Measurements from ENCODE around the gene ADAT1. TPM values are rescaled to one million over a fixed set of nuclear protein-coding genes. Genes with fewer than 3 reads are reported as not detected.
A peak's percentile ranks its signal among the peaks of the same experiment; 100 is the strongest.

Gene ADAT1
- total and polyA plus RNA-seq, 2 donors (not counting 1 experiment from before 2014, with no cell fraction given): 28.4 to 71.2 TPM

DNA sequence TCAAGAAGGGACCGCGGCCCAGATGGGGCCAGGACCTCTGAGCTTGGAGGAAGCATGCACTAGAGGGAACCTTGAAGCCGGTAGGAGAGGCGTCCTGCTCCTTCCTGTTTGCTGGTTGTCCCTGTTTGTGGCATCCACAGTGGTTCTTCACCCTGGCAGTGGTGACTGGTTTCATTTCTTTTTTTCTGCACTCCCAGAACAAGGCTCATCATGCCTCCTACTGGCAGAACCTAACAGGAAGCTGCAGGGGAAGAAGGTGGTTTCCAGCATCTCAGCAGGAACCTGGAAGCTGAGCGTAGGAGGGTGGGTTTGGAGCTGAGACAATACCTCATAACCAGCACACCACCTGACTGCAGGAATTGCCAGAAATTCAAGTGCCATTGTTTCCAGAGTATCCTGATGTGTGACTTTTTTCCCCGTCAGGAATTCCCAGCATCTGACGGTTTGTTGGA, 72.8 kb downstream of the ADAT1 start:
- H3K27me3 ChIP-seq (replicated peaks in 1 of 4; ENCODE audit: control extremely low read depth in 1 of 4, control insufficient read depth in 3 of 4, insufficient read depth in 4 of 4, low read length in 3 of 4): peaks cover 0 to 6% (median 0%) of the 10 kb centered on the region in 4 experiments
- H3K79me2 ChIP-seq (ENCODE audit: control insufficient read depth, insufficient read depth, low read length): no peaks in the 10 kb centered on the region
- TF ChIP-seq, protein P1, sequence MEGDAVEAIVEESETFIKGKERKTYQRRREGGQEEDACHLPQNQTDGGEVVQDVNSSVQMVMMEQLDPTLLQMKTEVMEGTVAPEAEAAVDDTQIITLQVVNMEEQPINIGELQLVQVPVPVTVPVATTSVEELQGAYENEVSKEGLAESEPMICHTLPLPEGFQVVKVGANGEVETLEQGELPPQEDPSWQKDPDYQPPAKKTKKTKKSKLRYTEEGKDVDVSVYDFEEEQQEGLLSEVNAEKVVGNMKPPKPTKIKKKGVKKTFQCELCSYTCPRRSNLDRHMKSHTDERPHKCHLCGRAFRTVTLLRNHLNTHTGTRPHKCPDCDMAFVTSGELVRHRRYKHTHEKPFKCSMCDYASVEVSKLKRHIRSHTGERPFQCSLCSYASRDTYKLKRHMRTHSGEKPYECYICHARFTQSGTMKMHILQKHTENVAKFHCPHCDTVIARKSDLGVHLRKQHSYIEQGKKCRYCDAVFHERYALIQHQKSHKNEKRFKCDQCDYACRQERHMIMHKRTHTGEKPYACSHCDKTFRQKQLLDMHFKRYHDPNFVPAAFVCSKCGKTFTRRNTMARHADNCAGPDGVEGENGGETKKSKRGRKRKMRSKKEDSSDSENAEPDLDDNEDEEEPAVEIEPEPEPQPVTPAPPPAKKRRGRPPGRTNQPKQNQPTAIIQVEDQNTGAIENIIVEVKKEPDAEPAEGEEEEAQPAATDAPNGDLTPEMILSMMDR (IDR thresholded peaks at IDR 0.05): no peak
- TF ChIP-seq EZH2 (IDR thresholded peaks at IDR 0.05; ENCODE audit: borderline replicate concordance, insufficient read depth, low read depth, low read length, poor library complexity, severe bottlenecking): no peak
- Mint-ChIP-seq H3K4me1 (peaks cover 12% of the 10 kb centered on the region), H3K9me3 (ENCODE audit: insufficient read depth) (no peaks in the 10 kb centered on the region), H3K4me3 (no peak overlapping the region), H3K27me3 (no peaks in the 10 kb centered on the region), H3K27ac (no peak overlapping the region)
- H3K9ac ChIP-seq (ENCODE audit: low read length): no peak overlapping the region
- peak overlapping the region; percentile 26 for H3K4me2 ChIP-seq (replicated peaks; ENCODE audit: low read depth, low read length, poor library complexity, severe bottlenecking)
- H3K27ac ChIP-seq (ENCODE audit: low read length in 2 of 2): no peak overlapping the region
- H3K4me3 ChIP-seq (ENCODE audit: control extremely low read depth in 1 of 5, extremely low read depth in 1 of 5, insufficient read depth in 1 of 5, low read depth in 2 of 5, low read length in 4 of 5): no peak overlapping the region
- no peaks in the 10 kb centered on the region for H3K9me3 ChIP-seq (ENCODE audit: control extremely low read depth in 1 of 3, control insufficient read depth in 2 of 3, insufficient read depth in 1 of 3, low read length in 2 of 3)
- H4K20me1 ChIP-seq (ENCODE audit: control insufficient read depth, insufficient read depth, low read length, poor library complexity, severe bottlenecking): no peaks in the 10 kb centered on the region
- peaks cover 8 to 13% of the 10 kb centered on the region in 2 donors for H3K4me1 ChIP-seq (ENCODE audit: control insufficient read depth in 2 of 2, insufficient read depth in 2 of 2, low read length in 2 of 2)
- CTCF ChIA-PET: interaction anchor here (0.6 to 1.9 kb wide), 9 partner anchors 13 to 97 kb away, joined by 3 to 11 read pairs (median 4); partner anchors contain the start of genes ADAT1, KARS1 and TERF2IP
- DNase-seq (peak; percentile 74), ATAC-seq (ENCODE audit: low read depth) (peak; percentile 80)
- peak overlapping the region; percentile 43 for H2AFZ ChIP-seq (ENCODE audit: insufficient read depth, low read depth, low read length, poor library complexity, severe bottlenecking)
- no peaks in the 10 kb centered on the region for H3K36me3 ChIP-seq (replicated peaks in 1 of 2; ENCODE audit: control extremely low read depth in 1 of 2, control insufficient read depth in 1 of 2, extremely low read depth in 1 of 2, insufficient read depth in 2 of 2, low read length in 1 of 2)
- intact Hi-C loops (cut with micrococcal nuclease): loop anchor here (1.0 kb wide), 1 partner anchor 33 kb away; no protein-coding TSS in a partner anchor
- POLR2A ChIA-PET: interaction anchor here (0.5 to 0.7 kb wide), 4 partner anchors 10 to 214 kb away, joined by 3 to 4 read pairs (median 3); no protein-coding TSS in a partner anchor
- WGBS (ENCODE audit: insufficient coverage): 42% methylated on average over 4 of the region's 7 CpGs

Other genes with a start within 250 kb of the ADAT1 start
- gene CFDP1, start 189.8 kb downstream of the ADAT1 start, total RNA-seq: 39.5 and 42.8 TPM in 2 replicates
- 6.3 and 20.3 TPM in 2 replicates for gene CFDP1, start 189.8 kb downstream of the ADAT1 start, polyA plus RNA-seq
- 37.9 and 45.6 TPM in 2 replicates for gene TMEM170A, start 158.6 kb downstream of the ADAT1 start, total RNA-seq
- gene TMEM170A, start 158.6 kb downstream of the ADAT1 start, polyA plus RNA-seq: 21.8 and 41.9 TPM in 2 replicates
- 0.07 and 0.17 TPM in 2 replicates for gene CHST6, start 127.8 kb downstream of the ADAT1 start, total RNA-seq
- 0.01 TPM in 1 of 2 replicates, not detected in the other for gene CHST6, start 127.8 kb downstream of the ADAT1 start, polyA plus RNA-seq
- gene CHST5, start 87.2 kb downstream of the ADAT1 start, total RNA-seq: 0.56 and 0.99 TPM in 2 replicates
- gene CHST5, start 87.2 kb downstream of the ADAT1 start, polyA plus RNA-seq: not detected in 2 replicates
- 4.7 and 6.0 TPM in 2 replicates for gene TMEM231, start 67.0 kb downstream of the ADAT1 start, total RNA-seq
- 4.2 and 4.4 TPM in 2 replicates for gene TMEM231, start 67.0 kb downstream of the ADAT1 start, polyA plus RNA-seq
- 84.8 and 84.9 TPM in 2 replicates for gene GABARAPL2, start 56.9 kb downstream of the ADAT1 start, total RNA-seq
- gene GABARAPL2, start 56.9 kb downstream of the ADAT1 start, polyA plus RNA-seq: 73.0 and 107 TPM in 2 replicates
- 102 and 114 TPM in 2 replicates for gene KARS1, start 24.4 kb upstream of the ADAT1 start, total RNA-seq
- gene KARS1, start 24.4 kb upstream of the ADAT1 start, polyA plus RNA-seq: 70.7 and 72.4 TPM in 2 replicates
- gene TERF2IP, start 24.5 kb upstream of the ADAT1 start, total RNA-seq: 74.6 and 75.2 TPM in 2 replicates
- gene TERF2IP, start 24.5 kb upstream of the ADAT1 start, polyA plus RNA-seq: 63.1 and 91.1 TPM in 2 replicates
- gene CPHXL2, start 53.7 kb upstream of the ADAT1 start, total RNA-seq: not detected in 2 replicates
- gene CPHXL2, start 53.7 kb upstream of the ADAT1 start, polyA plus RNA-seq: not detected in 2 replicates
- gene DUXB, start 78.2 kb upstream of the ADAT1 start, total RNA-seq: not detected in 2 replicates
- gene DUXB, start 78.2 kb upstream of the ADAT1 start, polyA plus RNA-seq: not detected in 2 replicates
- not detected in 2 replicates for gene CPHXL, start 103.2 kb upstream of the ADAT1 start, total RNA-seq
- not detected in 2 replicates for gene CPHXL, start 103.2 kb upstream of the ADAT1 start, polyA plus RNA-seq

Measured in B cell (primary cell).